ENCODE data around the gene BHLHA15. TPM values are rescaled to one million over a fixed set of nuclear protein-coding genes. Genes with fewer than 3 reads are reported as not detected.

The BHLHA15 gene
- total RNA-seq, 1 experiment from 2014 or later = 2.8 TPM

DNA sequence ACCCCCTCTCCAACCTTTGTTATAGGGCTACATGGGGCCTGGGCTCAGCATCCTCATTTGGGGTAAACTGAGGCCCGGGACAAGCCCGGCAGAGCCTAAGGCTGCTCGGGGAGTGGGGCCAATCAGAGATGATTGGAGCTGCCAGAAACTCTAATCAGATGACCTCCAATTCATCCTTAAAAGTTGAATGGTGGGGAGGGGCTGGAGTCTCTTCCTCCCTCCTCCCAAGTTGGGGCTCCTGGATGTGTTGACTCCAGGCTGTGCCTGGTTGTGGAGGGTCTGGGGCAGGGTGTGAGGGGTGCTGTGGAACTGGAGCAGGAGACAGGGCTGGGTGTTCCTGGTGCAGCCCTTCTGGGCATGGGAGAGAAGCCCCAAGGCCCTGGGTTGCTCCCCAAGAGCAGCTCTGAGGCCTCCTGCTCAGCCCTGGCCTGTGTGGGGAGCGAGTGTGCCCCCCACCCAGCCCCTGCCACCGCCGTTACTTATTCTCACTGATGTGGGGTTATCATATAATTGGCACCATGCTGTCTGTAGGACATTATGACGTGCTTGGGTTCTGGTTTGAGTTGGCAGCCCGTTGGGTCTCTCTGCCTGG lies 2.2 kb downstream of the BHLHA15 start (continued):
- TF ChIP-seq, protein P1, sequence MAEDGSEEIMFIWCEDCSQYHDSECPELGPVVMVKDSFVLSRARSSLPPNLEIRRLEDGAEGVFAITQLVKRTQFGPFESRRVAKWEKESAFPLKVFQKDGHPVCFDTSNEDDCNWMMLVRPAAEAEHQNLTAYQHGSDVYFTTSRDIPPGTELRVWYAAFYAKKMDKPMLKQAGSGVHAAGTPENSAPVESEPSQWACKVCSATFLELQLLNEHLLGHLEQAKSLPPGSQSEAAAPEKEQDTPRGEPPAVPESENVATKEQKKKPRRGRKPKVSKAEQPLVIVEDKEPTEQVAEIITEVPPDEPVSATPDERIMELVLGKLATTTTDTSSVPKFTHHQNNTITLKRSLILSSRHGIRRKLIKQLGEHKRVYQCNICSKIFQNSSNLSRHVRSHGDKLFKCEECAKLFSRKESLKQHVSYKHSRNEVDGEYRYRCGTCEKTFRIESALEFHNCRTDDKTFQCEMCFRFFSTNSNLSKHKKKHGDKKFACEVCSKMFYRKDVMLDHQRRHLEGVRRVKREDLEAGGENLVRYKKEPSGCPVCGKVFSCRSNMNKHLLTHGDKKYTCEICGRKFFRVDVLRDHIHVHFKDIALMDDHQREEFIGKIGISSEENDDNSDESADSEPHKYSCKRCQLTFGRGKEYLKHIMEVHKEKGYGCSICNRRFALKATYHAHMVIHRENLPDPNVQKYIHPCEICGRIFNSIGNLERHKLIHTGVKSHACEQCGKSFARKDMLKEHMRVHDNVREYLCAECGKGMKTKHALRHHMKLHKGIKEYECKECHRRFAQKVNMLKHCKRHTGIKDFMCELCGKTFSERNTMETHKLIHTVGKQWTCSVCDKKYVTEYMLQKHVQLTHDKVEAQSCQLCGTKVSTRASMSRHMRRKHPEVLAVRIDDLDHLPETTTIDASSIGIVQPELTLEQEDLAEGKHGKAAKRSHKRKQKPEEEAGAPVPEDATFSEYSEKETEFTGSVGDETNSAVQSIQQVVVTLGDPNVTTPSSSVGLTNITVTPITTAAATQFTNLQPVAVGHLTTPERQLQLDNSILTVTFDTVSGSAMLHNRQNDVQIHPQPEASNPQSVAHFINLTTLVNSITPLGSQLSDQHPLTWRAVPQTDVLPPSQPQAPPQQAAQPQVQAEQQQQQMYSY (CRISPR knock-in tag; IDR thresholded peaks at IDR 0.05) = no peak
- no peak for TF ChIP-seq RORB (CRISPR knock-in tag; IDR thresholded peaks at IDR 0.05)
- TF ChIP-seq, protein P2, sequence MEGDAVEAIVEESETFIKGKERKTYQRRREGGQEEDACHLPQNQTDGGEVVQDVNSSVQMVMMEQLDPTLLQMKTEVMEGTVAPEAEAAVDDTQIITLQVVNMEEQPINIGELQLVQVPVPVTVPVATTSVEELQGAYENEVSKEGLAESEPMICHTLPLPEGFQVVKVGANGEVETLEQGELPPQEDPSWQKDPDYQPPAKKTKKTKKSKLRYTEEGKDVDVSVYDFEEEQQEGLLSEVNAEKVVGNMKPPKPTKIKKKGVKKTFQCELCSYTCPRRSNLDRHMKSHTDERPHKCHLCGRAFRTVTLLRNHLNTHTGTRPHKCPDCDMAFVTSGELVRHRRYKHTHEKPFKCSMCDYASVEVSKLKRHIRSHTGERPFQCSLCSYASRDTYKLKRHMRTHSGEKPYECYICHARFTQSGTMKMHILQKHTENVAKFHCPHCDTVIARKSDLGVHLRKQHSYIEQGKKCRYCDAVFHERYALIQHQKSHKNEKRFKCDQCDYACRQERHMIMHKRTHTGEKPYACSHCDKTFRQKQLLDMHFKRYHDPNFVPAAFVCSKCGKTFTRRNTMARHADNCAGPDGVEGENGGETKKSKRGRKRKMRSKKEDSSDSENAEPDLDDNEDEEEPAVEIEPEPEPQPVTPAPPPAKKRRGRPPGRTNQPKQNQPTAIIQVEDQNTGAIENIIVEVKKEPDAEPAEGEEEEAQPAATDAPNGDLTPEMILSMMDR (IDR thresholded peaks at IDR 0.05) = no peak
- no peak for TF ChIP-seq ZNF671 (CRISPR knock-in tag; IDR thresholded peaks at IDR 0.05)

DNA sequence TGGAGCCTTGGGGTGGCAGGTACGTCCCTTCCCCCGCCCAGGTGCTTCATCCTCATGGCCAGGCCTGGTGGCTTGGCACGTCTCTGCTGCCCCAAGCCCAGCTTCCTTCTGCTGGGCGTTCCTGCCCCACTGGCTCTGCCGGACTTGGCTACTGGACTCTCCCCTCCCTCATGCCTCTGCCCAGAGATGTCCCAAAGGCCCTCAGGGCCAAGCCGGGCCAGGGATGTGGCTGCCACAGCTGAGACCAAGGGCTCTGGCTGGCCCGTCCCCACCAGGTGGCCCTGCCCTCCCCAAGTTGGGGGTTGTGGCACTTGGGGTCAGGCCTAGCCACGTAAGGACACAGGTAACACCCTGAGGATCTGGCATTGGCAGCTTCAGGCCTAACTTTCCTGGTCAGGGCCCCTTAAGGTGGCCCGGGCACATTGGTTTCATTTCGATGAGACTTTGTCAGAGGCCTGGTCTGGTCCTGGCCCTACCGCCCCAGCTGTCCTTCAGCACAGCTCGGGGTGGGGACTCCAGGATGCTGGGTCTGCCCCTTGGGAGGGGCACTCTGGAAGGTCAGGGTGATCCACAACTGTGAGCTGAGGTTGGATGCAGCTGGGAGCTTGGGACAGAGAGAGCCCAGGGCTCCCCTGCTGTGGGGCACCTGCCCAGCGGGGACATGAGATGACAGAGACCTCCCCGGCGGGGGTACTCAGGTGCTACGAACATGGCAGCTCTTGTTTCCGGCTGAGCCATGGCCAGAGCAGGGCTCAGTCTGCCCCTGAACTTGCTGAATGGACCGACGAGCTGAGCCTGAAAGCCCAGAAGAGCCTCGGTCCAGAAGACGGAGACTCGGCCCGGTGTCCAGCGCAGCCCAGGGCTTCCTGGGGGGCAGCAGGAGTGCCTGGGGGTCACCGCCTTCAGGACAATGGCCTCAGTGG lies 2.9 kb downstream of the BHLHA15 start:
- DNase-seq (ENCODE audit: low spot score) (peak; percentile 7), ATAC-seq (no peak)
- Mint-ChIP-seq H3K9me3 (no peaks in the 10 kb centered on the region), H3K4me3 (no peak overlapping the region), H3K27ac (no peak overlapping the region), H3K36me3 (no peaks in the 10 kb centered on the region), H3K4me1 (peaks cover 9% of the 10 kb centered on the region), H3K27me3 (ENCODE audit: low read depth) (no peaks in the 10 kb centered on the region)
- TF ChIP-seq, protein P3, sequence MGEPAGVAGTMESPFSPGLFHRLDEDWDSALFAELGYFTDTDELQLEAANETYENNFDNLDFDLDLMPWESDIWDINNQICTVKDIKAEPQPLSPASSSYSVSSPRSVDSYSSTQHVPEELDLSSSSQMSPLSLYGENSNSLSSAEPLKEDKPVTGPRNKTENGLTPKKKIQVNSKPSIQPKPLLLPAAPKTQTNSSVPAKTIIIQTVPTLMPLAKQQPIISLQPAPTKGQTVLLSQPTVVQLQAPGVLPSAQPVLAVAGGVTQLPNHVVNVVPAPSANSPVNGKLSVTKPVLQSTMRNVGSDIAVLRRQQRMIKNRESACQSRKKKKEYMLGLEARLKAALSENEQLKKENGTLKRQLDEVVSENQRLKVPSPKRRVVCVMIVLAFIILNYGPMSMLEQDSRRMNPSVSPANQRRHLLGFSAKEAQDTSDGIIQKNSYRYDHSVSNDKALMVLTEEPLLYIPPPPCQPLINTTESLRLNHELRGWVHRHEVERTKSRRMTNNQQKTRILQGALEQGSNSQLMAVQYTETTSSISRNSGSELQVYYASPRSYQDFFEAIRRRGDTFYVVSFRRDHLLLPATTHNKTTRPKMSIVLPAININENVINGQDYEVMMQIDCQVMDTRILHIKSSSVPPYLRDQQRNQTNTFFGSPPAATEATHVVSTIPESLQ (CRISPR knock-in tag; IDR thresholded peaks at IDR 0.05) = no peak
- TF ChIP-seq, protein P4, sequence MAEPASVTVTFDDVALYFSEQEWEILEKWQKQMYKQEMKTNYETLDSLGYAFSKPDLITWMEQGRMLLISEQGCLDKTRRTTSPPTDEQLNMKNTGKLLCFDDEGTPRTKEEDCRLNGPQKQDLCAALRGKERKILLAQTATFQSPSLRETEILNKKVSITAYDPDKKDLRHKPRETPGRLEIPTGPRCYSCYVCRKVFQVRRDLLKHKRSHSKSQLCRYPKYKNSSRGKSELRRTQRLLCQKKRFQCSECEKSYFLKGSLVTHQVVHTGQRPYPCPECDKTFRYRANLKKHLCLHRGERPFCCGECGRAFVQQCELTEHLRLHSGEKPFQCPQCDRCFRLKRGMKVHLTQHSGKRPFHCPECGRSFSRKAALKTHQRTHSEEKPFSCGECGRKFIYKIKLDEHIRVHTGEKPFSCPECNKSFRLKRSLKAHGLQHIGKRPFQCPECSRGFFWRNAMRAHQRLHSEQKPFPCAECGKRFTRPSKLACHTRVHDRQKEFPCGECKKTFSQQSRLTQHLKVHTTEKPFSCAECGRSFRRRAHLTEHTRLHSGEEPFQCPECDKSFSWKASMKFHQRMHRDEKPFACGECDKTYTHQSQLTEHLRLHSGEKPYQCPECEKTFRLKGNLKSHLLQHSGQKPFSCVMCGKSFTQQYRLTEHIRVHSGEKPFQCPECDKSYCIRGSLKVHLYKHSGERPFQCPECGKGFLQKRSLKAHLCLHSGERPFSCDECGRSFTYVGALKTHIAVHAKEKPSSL (CRISPR knock-in tag; conservative IDR thresholded peaks at IDR 0.05) = no peak
- TF ChIP-seq JAZF1 (CRISPR knock-in tag; IDR thresholded peaks at IDR 0.05) (no peak), TCF7 (CRISPR knock-in tag; IDR thresholded peaks at IDR 0.05; ENCODE audit: low read depth) (no peak), NR3C1 (CRISPR knock-in tag; conservative IDR thresholded peaks at IDR 0.05; ENCODE audit: low read depth) (no peak), ZNF671 (CRISPR knock-in tag; IDR thresholded peaks at IDR 0.05) (no peak)
- CTCF ChIA-PET = interaction anchor here (0.8 kb wide), 1 partner anchor 36 kb away, joined by 3 read pairs; no protein-coding TSS in a partner anchor
- POLR2A ChIA-PET = no interaction called here

DNA sequence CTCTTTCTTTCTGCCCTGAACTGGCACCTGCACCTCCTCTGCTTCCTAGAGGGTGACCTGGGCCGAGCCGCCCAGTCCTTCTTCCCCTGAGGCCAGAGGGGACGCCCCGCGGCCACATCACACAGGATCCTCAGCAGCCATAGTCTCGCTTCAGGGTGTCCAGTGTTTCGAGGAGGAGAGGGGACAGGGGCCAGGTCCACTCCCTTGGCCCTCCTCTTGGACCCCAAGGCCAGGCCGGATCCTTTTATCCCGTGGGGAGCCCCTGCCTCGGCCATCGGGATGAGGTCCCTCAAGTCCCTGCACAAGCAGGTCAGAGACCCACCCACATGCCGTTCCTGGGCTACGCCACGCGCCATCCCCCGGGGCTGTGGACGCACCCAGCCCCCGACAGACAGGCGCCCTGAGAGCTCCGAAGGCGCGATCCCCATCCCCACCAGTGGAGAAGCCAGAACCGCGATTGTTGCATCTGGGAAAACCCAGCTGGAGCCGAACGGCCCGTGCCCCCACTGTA lies 3.6 kb downstream of the BHLHA15 start:
- H3K4me1 Mint-ChIP-seq = peaks cover 9% of the 10 kb centered on the region
- no peaks in the 10 kb centered on the region for H3K27me3 Mint-ChIP-seq (ENCODE audit: low read depth)
- no peak overlapping the region for H3K4me3 Mint-ChIP-seq
- DNase-seq (ENCODE audit: low spot score) = no peak
- ChIA-PET POLR2A (no interaction called here), CTCF (interaction anchor here (0.8 kb wide), 1 partner anchor 35 kb away, joined by 3 read pairs; no protein-coding TSS in a partner anchor)
- H3K27ac Mint-ChIP-seq = no peak overlapping the region
- no peak for ATAC-seq
- H3K36me3 Mint-ChIP-seq = no peaks in the 10 kb centered on the region
- no peaks in the 10 kb centered on the region for H3K9me3 Mint-ChIP-seq
- TF ChIP-seq NR1H2 (CRISPR knock-in tag; IDR thresholded peaks at IDR 0.05) (no peak), ELF4 (CRISPR knock-in tag; IDR thresholded peaks at IDR 0.05; ENCODE audit: low read depth) (no peak), JUN (CRISPR knock-in tag; IDR thresholded peaks at IDR 0.05) (no peak), FOXK1 (CRISPR knock-in tag; IDR thresholded peaks at IDR 0.05) (no peak), ZNF121 (CRISPR knock-in tag; IDR thresholded peaks at IDR 0.05) (no peak), CBFB (CRISPR knock-in tag; IDR thresholded peaks at IDR 0.05; ENCODE audit: low read depth) (no peak), ZNF263 (CRISPR knock-in tag; IDR thresholded peaks at IDR 0.05; ENCODE audit: low read depth) (no peak), ZNF416 (CRISPR knock-in tag; IDR thresholded peaks at IDR 0.05) (no peak), SMAD4 (CRISPR knock-in tag; IDR thresholded peaks at IDR 0.05) (no peak)
- TF ChIP-seq, protein P3 (CRISPR knock-in tag; IDR thresholded peaks at IDR 0.05) = no peak

All from WTC11 (cell line).